VCaP (cell line): ENCODE results near the gene SLC38A10.

Experiments
- H3K27ac ChIP-seq: fragments of 450-650 bp; 2 replicates; pipeline ENCODE4 v1.5.1; 2017
- TF ChIP-seq, protein P1 (sequence below): fragments of 450-650 bp; conservative IDR thresholded peaks from 2 replicates; pipeline ENCODE4 v1.5.1; 2017; ENCODE audit warnings: mild to moderate bottlenecking, moderate library complexity

SLC38A10 gene

DNA sequence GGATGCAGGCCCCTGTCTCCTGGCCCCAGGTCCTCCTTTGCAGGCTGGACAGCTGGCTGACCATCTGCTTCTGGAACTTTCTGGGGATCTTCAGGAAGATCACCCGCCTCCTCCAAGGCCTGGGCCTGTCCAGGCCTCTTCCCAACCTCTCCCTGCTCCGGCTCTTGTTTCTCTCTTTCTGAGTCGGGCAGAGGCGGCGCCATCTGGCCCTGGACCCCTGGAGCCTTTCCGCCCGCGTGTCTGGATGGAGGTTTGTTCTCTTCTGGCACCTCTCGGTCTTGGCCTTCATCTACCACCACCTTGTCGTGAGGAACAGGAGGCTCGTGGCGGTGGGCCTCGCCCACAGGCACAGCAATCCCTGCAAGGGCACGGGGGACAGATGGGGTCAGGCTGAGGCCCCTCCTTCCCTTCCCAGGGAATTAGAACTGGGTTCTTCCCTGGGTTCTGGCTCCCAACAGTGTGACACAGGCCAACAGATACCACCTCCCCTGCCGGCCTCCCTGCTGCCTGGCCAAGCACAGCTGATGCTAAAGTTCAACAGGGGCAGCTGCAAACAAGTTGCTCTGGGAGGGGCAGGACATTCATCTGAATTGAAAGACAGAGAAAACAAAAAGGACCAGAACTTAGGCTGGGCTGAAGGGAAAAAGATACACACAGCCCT is 42.7 kb downstream of the SLC38A10 start:
- TF ChIP-seq, protein P1, sequence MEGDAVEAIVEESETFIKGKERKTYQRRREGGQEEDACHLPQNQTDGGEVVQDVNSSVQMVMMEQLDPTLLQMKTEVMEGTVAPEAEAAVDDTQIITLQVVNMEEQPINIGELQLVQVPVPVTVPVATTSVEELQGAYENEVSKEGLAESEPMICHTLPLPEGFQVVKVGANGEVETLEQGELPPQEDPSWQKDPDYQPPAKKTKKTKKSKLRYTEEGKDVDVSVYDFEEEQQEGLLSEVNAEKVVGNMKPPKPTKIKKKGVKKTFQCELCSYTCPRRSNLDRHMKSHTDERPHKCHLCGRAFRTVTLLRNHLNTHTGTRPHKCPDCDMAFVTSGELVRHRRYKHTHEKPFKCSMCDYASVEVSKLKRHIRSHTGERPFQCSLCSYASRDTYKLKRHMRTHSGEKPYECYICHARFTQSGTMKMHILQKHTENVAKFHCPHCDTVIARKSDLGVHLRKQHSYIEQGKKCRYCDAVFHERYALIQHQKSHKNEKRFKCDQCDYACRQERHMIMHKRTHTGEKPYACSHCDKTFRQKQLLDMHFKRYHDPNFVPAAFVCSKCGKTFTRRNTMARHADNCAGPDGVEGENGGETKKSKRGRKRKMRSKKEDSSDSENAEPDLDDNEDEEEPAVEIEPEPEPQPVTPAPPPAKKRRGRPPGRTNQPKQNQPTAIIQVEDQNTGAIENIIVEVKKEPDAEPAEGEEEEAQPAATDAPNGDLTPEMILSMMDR = no peak
- H3K27ac ChIP-seq = peak overlapping the region; percentile 66

DNA sequence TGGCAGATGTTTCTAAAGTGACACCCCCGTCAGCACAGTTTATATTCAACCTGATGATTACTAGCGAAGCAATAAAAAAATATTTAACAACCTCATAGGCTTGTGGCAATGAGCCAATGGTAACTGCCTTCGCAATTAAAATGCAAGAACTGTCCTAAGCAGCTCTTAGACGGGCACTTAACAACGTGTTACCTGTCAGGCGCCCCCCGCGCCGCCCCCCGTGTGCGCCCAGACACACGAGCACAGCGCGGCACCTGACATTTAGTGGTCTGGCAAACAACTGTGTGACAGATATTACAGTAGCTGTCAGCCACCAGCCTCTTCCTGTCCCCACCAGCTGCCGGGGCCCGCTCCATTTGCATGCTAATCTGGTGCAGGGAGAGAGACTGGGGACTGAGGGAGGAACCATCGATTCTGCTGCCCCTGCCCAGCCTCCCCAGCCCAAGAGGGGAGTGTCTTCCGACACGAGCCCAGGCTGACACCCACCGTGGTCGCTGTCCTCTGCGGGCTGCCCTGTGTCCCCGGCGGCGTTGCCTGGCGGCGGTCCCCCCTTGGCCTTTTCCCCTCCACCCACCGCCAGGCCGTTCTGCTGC is 43.3 kb downstream of the SLC38A10 start:
- H3K27ac ChIP-seq = peak overlapping the region; percentile 66
- TF ChIP-seq, protein P1 = no peak

DNA sequence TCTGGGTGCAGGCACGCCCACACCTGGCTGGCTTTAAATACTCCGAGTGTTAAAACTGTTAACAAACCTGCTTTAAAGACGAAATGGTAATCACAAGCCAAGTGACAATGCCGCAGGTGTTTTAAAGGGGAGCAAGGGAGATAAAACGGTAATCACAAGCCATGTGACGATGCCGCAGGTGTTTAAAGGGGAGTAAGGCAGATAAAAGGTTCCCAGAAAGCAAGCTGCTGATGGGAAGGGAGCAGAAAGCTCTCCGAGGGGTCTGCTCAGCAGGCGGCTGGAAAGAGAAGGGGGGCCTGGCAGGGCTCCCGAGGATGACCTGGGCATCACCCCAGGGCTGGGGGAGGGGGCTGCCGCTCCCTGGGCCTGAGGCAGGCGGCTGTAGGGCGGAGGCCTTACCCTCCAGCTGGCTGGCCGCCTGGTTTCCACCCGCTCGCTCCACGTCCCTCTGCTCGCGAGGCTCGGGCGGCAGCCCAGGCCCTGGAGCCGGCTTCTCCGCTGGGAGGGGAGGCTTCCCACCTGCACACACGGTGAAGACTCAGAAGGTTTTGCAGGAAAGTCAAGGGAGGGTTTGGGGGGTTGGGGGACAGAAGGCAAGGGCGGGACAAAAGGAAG is 43.9 kb downstream of the SLC38A10 start:
- TF ChIP-seq, protein P1 = no peak
- peak overlapping the region; percentile 66 for H3K27ac ChIP-seq

DNA sequence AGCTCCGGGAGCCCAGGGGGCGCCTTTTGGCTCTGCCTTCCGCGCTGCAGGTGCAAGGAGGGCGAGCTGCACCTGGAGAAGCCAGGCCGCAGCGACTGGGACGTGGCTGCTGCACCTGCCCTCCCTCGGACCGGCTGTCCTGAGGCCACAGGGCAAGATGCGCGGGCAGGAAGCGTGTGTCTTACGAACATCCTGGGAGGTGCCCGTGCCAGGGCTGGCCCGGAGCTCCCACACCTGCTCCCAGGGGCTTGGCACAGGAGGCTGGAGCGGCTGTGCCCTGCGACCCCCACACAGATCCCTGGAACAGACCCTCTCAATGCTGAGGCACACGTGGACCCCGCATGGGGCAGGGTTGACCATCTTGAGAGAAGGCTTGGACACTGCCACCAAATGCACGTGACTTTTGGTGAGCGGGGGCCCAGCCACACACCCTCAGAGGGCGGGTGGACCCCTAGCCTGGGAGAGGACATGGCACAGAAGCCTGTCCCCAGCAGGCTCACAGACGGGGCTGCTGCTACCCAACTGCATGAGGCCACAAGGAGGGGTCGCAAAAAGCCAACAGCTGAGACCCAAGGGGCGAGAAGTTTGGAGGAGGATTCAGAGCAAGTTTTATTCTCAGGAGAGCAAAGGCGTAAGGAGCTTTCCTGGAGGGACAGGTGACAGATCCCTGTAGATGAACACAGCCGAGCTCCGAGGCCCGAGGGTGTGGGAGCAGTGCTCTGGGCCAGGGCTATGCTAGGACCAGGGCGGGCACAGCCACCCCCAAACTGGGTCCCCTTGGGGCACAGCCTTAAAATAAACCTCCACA is 44.6 kb downstream of the SLC38A10 start:
- TF ChIP-seq, protein P1 = no peak
- H3K27ac ChIP-seq = peak overlapping the region; percentile 66

DNA sequence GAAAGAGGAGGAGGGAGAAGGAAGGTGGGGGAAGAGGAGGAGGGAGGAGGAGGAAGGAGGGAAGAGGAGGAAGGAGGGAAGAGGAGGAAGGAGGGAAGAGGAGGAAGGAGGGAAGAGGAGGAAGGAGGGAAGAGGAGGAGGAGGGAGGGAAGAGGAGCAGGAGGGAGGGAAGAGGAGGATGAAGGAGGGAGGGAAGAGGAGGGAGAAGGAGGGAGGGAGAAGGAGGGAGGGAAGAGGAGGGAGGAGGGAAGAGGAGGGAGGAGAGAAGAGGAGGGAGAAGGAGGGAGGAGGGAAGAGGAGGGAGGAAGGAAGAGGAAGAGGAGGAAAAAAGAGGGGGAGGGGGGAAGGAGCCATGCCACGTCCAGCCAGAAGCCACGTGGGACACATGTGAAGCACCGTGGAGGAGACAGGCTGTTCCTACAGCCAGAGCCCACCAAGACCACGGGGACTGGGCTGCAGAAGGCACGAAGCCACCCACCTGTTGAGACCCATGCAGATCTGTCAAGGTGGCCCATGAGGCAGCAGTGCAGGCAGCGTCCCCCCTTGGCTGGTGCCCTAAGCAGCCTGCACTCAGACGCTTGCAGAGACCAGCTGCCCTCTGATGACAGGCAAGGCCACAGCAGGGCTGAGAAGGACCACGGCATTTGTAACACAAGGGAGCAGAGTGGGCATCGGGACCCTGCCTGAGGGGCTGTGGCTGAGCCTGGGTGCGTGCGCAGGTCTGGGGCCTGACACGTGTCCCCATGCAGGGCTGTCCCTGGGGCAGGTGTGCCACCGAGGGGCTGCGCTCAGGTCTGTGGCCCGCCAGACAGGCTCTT is 45.7 kb downstream of the SLC38A10 start:
- TF ChIP-seq, protein P1 = no peak
- no peak overlapping the region for H3K27ac ChIP-seq

DNA sequence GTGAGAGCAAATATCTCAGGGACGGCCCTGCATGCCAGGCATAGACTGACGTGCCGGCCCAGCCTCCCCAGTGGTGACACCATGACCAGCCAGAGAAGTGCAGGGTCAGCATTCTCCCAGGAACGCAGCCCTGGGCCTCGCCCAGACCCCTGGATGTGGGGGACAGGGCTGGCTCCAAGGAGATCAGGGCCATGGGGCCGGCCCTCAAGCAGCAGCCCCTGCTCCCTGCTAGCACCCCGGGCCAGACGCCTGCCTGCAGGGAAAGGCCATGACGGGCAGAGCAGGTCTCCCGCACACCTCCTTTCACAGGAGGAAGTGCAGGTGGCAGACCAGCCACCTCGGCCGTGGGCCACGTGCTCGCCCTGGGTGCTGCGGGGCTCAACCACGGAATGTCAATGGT is 46.5 kb downstream of the SLC38A10 start:
- no peak overlapping the region for H3K27ac ChIP-seq
- TF ChIP-seq, protein P1 = no peak
